ENCODE data around the gene PSTPIP1.

The PSTPIP1 gene

DNA sequence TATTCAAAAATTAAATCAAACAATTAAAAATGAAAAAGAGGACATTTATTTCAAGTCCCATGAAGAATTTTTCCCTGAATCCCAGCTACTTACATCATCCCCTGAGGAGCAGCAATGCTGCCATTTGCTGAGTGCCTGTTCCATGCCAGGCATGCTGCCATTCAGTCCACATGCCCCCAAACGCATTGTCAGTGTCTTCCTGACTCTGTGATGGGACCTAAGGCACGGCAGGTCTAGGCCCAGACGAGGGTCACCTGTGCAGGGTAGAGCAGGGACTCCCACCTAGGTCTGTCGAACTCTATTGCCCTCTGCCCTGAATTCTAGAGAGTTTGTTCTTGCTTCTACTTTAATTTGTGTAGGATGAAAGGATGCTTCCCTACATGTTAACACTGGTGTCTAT, 7.0 kb downstream of the PSTPIP1 start:
- DNase-seq = no peak

DNA sequence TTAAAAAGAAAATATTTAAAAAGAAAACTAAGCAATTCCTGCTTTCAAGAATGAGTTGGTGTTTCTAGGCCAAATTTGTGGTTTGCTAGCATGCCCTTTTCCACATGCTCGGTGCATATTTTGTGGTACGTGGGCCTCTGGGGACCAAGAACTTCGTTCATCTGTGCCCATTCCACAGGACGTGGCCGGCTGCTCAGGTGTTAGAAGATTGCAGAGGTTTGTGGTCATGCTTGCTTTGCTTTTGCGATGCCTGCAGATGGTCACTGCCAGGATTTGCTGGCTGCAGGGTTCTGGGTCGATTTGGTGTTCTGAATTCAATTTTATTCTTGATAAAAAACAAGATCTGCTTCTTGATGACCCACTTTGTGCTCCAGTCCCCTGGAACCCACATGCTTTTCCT, 7.5 kb downstream of the PSTPIP1 start:
- no peak for DNase-seq

DNA sequence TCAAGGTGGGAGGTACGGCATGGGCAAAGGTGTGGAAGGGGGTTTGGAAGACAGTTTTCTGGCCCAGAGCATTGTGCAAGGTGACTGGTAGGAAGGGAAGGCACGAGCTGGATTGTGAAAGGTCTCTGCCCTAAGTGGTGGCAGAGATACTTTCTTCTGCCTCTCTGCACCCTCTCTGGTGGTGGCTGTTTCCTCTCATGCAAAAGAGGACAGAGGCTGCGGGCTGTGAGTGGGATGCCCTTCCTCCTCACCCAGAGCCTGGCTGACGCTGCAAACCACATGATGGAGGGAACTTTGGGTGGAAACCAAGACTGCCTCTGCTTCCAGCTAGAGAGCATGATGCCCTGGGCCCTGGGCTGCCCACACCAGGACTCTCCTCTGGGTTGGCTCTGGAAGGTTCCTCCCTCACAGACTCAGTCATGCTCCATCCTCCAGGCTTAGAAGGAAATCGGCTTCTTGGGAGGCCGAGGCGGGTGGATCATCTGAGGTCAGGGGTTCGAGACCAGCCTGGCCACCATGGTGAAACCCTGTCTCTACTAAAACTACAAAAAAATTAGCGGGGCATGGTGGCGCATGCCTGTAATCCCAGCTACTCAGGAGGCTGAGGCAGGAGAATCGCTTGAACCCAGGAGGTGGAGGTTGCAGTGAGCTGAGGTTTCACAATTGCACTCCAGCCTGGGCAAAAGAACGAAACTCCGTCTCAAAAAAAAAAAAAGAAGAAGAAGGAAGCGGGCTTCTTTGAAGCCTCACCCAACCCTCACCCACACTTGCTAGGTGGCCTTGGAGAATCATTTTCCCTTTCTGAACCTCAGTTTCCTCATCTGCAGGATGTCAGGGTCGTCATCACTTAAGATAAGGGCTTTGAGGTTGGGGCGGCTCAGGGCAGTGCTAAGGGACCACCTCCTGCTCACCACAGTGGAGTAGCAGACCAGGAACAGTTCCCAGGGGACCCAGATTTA, 8.3 kb downstream of the PSTPIP1 start:
- DNase-seq = no peak

GRCh38 chr15:77004189-77004588, 9.3 kb downstream of the PSTPIP1 start:
- no peak for DNase-seq

DNA sequence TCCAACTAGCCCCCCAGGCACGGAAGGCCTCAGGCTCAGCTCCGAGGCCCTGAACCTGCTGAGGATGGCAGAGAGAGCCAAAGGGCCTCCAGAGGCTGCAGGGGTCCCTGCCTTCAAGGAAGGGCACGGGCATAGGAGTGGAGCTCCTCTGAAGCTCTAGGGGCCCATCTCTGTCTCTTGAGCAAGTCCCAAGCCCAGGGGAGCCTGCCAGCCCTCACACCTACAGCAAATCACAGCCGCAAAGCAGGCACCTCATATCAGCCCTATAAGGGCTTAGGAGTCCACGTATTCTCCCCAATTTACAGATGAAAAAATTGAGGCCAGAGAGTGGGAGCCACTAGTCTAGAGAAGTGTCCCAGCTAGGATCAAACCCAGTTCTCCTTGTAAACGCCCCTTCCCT, 14.2 kb downstream of the PSTPIP1 start:
- DNase-seq = no peak

DNA sequence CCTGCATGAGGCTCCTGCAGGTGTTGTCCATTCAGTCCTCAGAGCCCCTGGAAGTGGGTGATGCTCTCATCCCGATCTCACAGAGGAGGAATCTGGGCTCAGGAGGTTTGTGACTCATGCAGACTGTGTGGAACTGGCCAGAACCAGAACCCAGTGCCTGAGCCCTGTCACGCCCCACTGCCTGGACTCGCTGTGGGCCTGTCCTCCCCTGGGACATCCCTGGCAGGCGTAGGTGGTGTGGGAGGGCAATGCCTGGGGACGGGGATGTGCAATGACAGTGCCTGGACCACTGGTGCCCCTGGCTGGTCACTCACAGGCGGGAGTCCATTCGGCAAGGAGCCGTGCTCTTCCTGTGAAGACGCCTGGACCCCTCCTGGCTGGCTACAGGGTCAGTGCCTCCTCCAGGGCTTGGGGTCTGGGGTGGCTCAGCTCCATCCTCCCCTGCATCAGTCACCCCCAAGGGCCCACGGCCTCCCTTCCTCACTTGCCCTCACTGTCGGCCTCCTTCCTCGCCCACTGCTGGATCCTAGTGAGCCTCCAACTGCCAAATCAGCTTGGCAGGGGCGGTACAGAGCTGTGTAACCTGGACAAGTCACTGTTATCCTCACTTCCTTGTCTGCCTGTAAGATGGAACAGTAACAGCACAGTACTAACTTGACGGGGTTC, 14.9 kb downstream of the PSTPIP1 start:
- DNase-seq = peak; percentile 43

DNA sequence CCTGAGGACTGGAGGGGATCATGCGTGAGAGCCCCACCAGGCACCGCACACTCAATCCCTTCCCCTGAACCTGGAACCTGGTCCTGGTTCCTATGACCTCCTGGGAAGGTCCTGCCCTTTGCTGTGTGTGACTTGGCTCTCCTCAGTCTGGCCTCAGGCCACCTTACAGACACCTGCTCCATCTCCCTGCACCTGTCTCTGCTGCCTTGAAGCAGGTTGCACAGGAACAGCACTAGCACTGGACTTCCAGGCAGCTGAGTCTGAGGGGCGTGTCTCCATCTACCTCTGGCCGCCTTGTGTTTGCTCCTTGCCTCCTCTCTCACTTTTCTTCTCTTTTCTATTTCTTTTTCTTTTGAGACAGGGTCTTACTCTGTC, 15.4 kb downstream of the PSTPIP1 start:
- DNase-seq = no peak

GRCh38 chr15:77010857-77011256, 15.9 kb downstream of the PSTPIP1 start:
- DNase-seq = no peak

DNA sequence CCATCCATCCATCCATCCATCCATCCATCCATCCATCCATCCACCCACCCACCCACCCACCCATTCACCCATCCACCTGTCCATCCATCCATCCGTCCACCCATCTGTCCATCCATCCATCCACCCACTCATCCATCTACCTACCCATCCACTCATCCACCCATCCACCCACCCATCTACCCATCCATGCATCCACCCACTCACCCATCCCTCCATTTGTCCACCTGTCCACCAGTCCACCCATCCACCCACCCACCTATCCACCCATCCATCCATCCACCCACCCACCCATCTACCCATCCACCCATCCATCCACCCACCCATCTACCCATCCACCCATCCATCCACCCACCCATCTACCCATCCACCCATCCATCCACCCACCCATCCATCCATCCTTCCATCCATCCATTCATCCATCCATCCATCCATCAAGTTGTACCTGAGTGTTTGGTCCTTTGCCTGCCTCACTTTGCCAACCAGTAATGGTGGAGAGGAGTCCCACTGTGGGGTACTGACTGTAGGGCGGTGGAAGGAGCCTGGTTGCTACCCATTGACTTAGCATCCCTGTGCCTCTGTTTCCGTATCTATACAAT, 17.3 kb downstream of the PSTPIP1 start:
- no peak for DNase-seq

DNA sequence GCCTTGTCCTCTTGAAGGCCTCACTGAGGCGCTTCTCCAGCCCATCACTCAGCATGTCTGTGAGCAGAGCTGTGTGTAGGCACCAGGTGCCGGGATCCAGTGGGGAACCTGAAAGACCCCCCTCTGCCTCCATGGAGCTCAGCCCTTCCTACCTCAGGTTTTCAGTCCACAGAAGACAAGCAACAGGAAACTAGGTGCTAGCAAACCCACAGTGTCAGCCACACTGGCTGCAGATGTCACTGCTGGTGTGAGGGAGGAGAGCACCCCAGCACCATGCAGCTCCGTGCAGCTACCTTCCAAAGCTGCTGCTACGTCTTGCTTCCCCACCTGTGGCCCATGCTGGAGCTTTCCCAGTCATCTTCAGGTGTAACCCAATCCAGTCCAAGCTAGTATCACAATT, 17.9 kb downstream of the PSTPIP1 start:
- DNase-seq = no peak

DNA sequence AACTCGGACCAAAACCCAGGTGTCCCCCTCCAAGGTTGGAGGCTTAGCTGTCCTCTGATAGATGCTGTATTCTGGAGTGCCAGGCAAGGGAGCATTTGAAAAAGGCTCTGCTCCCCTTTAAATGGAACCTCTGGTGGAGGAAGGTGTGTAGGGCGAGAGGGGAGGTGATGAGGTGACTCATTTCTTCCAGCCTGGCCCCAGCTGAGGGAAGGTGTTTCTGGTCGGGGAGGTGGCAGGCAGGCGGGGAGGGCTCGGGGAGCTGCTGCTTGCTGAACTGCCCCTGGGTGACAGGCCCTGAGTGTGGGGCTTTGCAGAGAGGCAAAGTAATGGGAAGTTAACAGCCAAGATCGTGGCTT, 18.8 kb downstream of the PSTPIP1 start:
- DNase-seq = no peak

GRCh38 chr15:77014132-77015081, 19.5 kb downstream of the PSTPIP1 start:
- no peak for DNase-seq

GRCh38 chr15:77015646-77016320, 20.9 kb downstream of the PSTPIP1 start:
- no peak for DNase-seq

DNA sequence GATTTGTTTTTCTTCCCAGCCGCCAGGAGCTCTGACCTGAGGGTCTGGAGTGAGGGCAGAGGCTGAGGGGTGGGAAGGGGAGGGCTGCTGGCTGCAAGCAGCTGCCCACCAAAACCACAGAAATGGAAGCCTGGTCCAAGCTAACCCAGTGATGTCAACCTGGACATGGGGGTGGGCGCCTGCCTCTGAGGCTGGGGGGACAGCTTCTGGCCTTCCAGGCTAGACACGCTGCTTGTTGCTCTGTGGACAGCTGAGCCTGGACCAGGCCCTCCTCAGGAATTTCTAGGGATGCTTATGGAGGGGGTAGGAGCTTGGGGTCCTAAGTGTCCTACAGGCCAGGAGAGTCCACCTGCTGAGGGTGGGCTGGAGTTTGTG, 21.4 kb downstream of the PSTPIP1 start:
- DNase-seq = no peak

DNA sequence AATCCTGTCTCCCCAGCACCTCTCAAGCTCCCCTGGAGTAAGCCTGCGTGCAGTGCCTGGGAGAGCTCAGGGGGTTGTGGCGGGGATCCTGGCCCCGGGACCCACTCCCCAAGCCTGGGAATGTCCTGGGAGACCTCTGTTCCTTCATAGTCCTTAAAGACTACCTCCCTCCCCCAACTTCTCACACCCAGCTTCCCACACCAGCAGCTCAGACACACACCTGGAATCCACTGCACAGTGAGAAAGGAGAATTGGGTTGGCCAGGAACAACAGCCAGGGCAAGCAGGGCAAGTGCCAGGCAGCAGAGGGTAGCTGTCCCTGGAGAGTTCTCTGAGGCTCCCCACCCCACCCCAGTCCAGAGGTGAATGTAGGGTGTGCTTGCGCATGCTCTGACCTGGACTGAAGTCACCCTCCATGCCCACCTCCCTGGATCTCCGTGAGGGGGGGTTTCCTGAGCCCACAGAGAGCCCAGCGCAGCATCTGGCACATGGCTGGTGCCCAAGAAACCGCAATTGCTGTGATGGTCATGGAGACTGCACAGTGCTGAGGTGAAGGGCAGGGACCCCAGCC, 22.2 kb downstream of the PSTPIP1 start:
- no peak for DNase-seq

DNA sequence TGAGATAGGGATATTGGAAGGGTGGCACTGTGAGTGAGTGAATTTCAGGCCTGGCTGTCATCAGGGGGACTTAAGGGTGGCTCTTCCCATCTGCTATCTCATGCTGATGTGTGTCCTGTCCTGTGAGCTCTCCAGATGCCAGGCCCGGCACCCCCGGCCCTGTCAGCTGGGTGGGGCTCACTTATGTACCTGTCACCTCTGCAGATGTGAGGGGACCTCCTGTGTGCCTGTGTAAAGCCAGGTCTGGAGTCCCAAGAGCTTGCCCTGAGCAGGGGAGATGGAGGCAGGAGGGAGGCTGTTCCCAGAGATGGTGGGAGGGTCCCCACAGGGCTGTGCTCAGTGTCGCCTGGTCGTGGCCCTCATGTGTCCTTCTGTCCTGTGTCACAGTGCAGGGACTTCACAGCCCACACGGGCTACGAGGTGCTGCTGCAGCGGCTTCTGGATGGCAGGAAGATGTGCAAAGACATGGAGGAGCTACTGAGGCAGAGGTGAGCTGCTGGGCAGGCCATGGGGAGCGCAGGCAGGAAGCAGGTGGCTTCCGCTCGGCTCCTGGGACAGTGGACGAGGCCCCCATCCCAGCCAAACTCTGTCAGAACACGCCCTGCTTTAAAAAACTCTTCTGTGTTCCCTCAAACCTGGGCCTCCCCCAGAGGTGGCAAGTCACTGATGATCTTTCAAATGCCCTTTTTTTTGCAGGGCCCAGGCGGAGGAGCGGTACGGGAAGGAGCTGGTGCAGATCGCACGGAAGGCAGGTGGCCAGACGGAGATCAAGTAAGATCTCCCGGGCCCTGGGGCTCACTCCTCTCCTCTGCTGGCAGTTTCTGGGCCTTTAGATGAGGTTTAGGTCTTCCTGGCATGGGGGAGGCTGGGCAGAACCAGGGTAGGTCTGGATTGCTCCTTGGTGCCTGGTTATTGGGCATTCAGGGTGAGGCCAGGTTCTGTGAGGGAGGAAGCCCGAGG, 23.1 kb downstream of the PSTPIP1 start:
- no peak for DNase-seq

GRCh38 chr15:77018796-77019505, 24.0 kb downstream of the PSTPIP1 start:
- no peak for DNase-seq

GRCh38 chr15:77019521-77020331, 24.8 kb downstream of the PSTPIP1 start:
- no peak for DNase-seq

All from NCI-H226 (cell line).